ENCODE data around the gene KLF15.
"Not testable (repeated sequence)": the region's sequence is repeated elsewhere in the genome, so short reads cannot be mapped to it uniquely, and the experiment has no call there.

The KLF15 gene

GRCh38 chr3:126345641-126346460, 11.4 kb downstream of the KLF15 start:
- no peak for DNase-seq

- no peak for DNase-seq
Observed at GRCh38 chr3:126345231-126345630, 12.0 kb downstream of the KLF15 start.

- no peak for DNase-seq
Observed at GRCh38 chr3:126344380-126345041, 12.7 kb downstream of the KLF15 start.

GRCh38 chr3:126343649-126344035, 13.6 kb downstream of the KLF15 start:
- DNase-seq, result no peak

- DNase-seq, result no peak
Observed at GRCh38 chr3:126342991-126343648, 14.1 kb downstream of the KLF15 start.

GRCh38 chr3:126342211-126342610, 15.0 kb downstream of the KLF15 start:
- no peak for DNase-seq

- no peak for DNase-seq
Observed at GRCh38 chr3:126341755-126342150, 15.5 kb downstream of the KLF15 start.

DNA sequence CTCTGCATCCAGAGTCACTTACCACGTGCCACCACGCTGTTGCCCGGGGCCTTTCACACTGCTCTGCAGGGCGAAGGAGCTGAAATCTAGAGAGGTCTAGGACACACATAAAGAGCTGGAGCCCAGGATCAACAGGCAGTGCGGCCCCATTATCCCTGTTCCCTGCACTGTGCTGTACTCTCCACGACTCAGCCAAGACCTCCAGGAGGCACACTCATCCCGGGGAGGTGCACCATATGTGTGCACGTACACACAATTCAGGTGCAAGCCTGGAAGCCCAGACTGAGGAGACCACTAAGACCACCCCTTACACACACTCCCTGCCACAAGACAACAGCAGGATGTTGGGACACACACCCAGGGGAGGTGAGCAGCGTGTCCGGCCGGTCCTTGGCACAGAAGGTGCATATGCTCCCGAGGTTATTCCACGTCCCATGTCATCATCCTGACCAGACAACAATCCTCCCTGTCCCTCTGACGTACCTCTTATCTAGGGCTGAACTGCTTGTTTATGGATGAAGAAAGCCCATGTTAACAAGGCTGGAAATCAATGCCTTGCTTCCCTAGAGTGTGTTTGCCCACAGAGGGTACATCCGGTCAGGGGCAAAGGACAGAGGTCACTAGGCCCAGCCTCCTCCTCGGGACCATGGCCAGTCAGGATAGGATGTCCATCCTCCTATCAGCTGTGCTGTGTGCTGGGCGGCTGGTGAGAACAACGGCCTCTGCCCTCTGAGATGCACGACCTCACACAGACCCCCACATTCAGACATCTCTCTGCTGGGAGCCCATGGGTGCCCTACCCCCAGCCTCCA, 16.1 kb downstream of the KLF15 start:
- no peak for DNase-seq

DNA sequence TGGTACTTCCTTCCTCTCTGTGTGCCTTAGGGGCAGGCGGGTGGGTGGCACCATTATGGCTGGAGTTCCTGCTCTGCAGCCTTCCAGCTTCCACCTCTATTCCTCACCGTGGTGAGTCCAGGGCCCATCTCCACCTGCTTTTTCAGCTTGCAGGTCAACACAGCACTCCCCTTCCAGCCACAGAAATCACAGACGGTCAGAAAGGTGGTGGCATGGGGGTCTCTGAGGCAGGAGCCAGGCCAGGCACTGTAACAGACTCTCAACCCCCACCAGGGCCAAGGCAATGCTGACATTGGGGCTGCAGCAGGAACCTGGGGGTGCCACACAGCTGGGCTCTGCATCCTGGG, 16.6 kb downstream of the KLF15 start:
- DNase-seq, result no peak

- no peak for DNase-seq
Observed at GRCh38 chr3:126340081-126340511, 17.1 kb downstream of the KLF15 start.

DNA sequence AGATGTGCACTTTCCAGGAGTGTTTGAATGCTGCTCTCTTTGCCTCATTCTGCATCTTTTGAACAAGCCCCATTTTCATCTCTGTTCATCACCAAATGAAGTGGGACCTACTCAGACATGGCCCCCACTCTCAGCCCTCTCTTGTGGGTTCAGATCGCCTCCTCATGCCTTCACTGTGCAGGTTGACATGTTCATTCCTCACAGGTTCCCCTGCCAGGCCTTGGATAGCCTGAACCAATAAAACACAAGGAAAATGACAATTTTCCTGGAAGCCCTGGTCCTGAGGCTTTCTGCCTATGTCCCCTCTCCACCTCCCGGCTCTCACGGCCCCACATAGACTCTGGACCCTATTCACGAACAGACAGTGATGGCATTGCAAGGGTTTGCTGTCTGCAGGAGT, 17.7 kb downstream of the KLF15 start:
- DNase-seq, result no peak

- DNase-seq, result no peak
Observed at GRCh38 chr3:126338790-126339288, 18.4 kb downstream of the KLF15 start.

DNA sequence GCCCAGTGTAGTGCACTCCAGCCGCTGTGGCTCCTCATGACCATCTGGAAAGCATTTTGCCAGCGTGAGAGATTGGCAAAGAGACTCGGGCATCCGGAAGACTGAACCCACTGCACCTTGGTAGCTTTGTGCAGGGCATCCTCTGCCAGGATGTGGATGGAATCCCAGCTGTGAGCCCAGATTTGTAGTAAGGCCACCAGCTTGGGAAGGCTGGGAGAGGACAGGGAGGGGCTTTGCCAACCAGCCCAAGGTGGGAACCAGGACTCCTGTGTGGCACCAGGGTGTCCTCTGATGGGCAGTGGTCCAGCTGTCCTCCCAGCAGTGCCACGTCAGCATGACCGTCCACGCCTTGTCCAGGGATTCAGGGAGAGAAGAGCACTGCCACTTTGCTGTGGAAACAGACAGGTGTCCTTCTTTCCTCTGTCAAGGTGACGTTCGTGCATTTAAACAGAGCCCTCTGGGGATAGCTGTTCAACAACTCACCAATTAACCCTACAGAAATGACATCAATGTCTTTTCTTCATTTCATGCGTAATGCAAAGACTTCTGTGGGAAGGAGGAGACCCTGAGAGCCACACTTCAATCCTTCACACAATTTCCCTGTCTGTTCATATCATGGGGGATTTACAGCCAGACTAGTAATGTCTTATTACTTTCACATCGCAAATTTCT, 19.1 kb downstream of the KLF15 start:
- no peak for DNase-seq

DNA sequence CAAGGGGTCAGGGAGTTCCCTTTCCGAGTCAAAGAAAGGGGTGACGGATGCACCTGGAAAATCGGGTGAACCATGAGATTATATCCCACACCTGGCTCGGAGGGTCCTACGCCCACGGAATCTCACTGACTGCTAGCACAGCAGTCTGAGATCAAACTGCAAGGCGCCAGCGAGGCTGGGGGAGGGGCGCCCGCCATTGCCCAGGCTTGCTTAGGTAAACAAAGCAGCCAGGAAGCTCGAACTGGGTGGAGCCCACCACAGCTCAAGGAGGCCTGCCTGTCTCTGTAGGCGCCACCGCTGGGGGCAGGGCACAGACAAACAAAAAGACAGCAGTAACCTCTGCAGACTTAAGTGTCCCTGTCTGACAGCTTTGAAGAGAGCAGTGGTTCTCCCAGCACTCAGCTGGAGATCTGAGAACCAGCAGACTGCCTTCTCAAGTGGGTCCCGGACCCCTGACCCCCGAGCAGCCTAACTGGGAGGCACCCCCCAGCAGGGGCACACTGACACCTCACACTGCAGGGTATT, 25.3 kb downstream of the KLF15 start:
- DNase-seq, result not testable (repeated sequence)

DNA sequence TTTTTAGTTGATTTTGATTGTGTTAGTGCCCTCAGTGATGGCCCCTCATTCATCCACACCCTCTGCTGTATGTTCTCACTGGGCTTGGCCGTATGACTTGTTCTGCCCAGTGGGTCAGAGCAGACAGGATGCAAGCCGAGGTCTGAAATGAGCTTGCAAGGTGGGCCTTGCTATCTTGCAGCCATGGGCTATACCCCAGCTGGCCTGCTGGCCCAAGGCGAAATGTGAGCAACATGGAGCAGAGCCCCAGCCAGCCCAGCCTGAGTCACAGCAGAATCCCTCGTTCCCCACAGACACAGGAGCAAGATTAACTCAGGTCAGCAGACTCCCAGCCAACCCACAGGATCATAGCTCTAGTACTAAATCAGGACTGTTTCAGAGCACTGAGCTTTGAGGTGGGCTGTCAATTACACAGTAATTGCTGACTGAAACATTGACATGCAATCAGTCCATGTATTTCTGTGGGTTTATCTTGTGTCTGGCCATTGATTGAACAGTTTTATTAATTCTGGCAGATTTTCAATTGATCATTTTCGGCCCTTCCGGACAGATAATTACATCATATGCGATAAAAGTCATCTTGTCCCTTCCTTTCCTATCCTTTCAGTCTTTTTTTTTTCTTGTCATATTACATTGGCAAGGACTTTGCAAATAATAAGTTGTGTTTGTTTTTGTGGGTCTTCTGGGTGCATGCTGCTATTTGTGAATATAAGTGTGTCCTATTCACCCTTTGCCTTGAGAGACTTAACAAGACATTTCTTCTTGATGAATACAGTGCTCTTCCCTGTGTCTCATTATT, 27.1 kb downstream of the KLF15 start:
- DNase-seq, result no peak

GRCh38 chr3:126326629-126327028, 30.6 kb downstream of the KLF15 start:
- DNase-seq, result no peak

DNA sequence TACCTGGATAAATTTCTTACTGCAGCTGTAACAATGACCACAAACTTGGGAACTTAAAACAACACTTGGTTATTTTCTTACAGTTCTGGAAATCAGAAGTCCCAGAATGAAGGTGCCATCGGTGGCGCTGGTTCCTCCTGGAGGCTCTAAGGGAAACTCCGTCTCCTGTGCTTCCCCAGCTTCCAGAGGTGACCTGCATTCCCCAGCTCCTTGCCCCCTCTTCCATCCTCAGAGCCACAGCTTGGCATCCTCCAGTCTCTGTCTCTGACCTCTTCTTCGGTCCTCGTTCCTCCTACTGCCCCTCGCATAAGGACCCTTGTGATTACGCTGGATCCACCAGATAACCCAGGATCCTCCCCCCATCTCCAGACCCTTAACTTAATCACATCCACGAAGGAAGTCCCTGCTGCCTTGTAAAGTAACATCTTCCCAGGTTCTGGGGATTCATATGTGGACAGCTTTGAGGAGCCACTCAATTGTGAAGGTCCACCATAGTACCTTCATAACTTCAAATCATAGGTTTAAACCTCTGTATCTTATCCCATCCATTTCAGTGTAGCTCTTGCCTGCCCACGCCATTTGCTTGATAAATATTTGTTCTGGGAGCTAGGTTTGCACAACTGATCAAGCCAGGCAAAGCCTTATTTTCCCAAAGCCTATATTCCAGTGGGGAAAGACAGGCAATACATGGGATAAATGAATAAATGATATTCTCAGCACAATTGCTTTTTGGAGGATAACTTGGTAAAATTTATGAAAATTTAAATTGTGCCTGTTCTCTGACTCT, 34.8 kb downstream of the KLF15 start:
- DNase-seq, result no peak

GRCh38 chr3:126321490-126321889, 35.7 kb downstream of the KLF15 start:
- DNase-seq, result no peak

GRCh38 chr3:126320517-126321293, 36.5 kb downstream of the KLF15 start:
- no peak for DNase-seq
